ENCODE measurements around the gene ATMIN.

Gene ATMIN

GRCh38 chr16:81005610-81006161, 30.0 kb upstream of the ATMIN start:
- no peak for DNase-seq (ENCODE audit: low read depth)

GRCh38 chr16:81006211-81006812, 29.3 kb upstream of the ATMIN start:
- peak; percentile 48 for DNase-seq (ENCODE audit: low read depth)

- peak; percentile 96 for DNase-seq (ENCODE audit: low read depth)
These were observed 28.6 kb upstream of the ATMIN start, which contains the start of the genes CENPN and CMC2 for GRCh38 chr16:81006813-81007695. Gene CENPN (plus strand): TSS chr16:81007214. CDS start chr16:81011940, 4,726 bp downstream. Gene CMC2 (minus strand): TSS chr16:81006885. CDS start chr16:80997394, 9,491 bp downstream.

- DNase-seq (ENCODE audit: low read depth) = no peak
These were observed 27.2 kb upstream of the ATMIN start for GRCh38 chr16:81008505-81008789.

DNA sequence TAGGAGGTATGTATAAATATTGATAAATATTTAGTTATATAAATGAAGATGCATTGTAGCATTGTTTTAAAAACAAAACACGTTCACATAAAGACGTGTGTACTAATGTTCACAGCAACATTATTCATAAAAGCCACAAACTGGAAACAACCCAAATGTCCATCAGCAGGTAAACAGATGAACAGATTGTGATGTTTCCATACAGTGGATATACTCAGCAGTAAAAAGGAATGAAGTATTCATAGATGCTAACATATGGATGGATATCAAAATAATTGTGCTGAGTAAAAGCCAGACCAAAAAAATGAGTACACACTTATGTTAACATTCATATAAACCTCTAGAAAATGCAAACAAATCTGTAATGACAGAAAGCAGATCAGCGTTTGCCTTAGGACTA, 22.7 kb upstream of the ATMIN start:
- DNase-seq (ENCODE audit: low read depth) = no peak

DNA sequence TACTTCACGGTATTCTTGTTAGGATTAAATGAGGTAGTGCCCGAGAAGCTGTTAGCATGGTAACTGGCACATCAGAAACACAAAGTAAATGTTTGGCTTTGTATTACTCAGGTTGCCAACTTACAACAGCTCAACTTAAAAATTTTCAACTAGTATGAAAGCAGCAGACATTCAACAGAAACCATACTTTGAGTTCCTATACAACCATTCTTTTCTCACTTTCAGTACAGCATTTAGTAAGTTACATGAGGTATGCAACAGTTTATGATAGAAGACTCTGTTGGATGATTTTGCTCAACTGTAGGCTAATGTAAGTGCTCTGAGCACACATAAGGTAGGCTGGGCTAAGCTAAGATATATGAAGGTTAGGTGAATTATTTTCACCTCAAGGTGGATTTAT, 21.0 kb upstream of the ATMIN start:
- no peak for DNase-seq (ENCODE audit: low read depth)

- DNase-seq (ENCODE audit: low read depth) = no peak
These were observed 17.1 kb upstream of the ATMIN start for GRCh38 chr16:81018496-81018895.

- no peak for DNase-seq (ENCODE audit: low read depth)
These were observed 9.2 kb upstream of the ATMIN start for GRCh38 chr16:81026429-81026828.

DNA sequence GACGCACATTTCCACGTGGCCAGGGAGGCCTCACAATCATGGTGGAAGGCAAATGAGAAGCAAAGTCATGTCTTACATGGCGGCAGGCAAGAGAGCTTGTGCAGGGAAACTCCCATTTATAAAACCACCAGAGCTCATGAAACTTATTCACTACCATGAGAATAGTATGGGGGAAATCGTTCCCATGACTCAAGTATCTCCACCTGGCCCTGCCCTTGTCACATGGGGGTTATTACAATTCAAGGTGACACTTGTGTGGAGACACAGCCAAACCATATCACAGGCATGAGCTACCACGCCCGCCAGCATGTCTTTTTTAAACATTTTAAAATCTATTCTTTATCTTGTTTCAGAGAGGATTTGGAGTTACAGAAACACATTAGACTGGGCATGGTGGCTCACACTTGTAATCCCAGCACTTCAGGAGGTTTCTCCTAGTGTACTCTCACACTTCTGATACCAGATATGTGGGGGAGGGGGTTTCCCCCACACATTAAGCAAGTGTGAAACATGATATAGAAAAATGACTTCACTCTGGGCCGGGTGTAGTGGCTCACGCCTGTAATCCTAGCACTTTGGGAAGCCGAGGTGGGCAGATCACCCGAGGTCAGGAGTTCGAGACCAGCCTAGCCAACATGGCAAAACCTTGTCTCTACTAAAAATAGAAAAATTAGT, 5.6 kb upstream of the ATMIN start:
- DNase-seq (ENCODE audit: low read depth) = no peak

- no peak for DNase-seq (ENCODE audit: low read depth)
These were observed 521 bp downstream of the ATMIN start for GRCh38 chr16:81035975-81036750.

- DNase-seq (ENCODE audit: low read depth) = no peak
These were observed 1.2 kb downstream of the ATMIN start for GRCh38 chr16:81036751-81037350.

DNA sequence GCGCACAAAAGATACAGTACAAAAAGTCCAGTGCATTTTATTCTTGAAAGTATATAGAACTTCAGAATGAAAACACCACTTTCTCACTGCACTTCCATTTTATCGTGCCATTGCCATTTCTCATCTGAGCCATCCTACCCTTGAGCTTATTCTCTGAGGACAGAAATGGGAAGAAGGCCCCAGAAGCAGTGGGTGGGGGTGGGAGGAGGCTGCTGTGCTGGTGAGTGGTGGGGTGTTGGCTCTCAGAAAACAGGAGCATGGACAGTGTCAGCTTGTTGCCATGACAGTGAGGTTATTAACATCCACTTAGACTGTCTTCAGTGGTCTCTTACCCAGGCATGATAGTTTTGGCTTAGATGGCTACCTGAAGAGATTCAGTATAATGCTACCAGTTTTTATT, 4.5 kb downstream of the ATMIN start:
- DNase-seq (ENCODE audit: low read depth) = no peak

GRCh38 chr16:81040842-81041241, 5.2 kb downstream of the ATMIN start:
- no peak for DNase-seq (ENCODE audit: low read depth)

GRCh38 chr16:81041696-81042095, 6.1 kb downstream of the ATMIN start:
- DNase-seq (ENCODE audit: low read depth) = no peak

DNA sequence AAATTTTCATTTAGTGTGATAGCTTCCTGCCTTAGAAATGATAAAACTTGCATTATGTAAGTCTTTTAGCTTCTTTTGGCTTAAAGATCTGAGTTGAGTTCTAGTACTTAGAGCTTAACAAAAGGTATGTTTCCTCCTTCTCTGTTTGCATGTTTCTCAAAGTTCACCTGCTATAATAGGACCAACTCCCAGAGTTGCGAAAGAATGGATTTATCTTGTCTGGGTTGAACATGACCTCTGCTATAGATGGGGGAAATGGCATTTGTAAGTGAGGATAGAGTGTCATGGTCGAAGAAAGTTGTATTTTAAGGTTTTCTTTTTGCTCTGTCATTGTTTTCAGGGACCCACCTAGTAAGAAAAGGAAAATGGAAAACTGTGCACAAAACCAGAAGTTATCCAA, 7.2 kb downstream of the ATMIN start:
- DNase-seq (ENCODE audit: low read depth) = no peak

DNA sequence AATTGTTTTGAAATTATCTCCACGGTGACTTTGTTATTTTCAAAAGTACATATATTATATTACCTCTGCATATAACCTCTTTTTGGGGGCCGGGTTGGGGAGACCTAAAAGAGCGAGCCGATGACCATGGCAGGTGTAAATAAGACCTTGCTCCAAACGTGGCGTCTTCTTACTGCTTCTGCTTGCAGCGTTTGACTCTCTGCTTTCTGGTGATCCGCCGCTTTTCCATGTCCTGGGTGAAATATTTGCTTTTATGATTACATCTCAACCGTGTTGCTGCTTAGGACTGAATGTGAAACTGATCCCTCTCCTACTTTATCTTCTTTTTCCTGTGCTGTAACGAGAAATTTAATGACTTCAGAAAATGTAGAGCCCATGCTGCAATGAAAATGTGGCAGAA, 18.1 kb downstream of the ATMIN start:
- DNase-seq (ENCODE audit: low read depth) = no peak

DNA sequence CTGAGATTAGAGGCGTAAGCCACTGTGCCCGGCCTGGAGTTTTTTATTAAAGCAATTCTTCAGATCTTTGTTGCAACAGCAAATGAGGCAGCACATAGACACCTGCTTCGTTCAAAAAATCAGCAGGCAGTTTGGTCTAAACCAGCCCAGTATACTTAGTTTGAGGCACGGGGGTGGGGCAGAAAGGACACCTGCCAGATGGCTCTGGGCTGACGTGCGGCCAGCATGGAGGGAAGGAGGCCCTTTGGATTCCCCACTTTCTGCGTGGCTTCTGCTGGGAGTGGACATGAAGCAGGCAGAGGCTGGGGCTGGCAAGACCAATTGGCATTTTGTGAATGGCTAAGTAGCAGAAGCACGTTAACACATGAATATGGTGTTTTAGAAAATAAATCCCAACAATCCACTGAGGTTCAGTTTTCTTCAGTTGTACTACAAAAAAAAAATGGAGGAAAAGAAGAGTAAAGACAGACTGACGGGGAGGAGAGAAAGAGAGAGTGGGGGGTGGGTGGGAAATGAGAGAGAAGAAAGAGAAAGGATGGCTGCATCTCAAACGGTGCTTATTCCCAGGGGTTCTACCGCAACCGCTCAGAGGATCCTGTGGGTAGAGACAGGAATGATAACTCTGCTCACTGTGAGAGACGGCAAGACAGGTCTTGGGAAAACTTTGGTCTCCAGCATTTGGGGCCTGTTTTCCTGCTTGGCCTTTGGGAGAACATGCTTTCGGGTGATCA, 25.1 kb downstream of the ATMIN start:
- DNase-seq (ENCODE audit: low read depth) = no peak

DNA sequence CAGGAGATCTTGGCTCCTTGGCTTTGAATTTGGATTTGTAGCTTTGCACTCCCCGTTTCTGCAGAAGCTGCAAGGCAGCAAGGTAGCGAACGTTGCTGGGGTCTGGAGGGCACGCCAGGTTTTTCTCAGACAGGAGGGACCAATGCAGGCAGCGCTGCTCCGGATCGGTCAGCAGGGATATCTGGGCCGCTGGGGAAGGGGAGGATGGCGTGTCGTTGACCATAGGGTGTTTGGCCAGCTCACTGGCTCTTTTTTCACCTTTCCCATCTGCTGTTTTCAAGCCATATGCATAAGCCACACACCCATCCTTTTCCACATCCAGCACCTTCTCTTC, 25.6 kb downstream of the ATMIN start:
- no peak for DNase-seq (ENCODE audit: low read depth)

DNA sequence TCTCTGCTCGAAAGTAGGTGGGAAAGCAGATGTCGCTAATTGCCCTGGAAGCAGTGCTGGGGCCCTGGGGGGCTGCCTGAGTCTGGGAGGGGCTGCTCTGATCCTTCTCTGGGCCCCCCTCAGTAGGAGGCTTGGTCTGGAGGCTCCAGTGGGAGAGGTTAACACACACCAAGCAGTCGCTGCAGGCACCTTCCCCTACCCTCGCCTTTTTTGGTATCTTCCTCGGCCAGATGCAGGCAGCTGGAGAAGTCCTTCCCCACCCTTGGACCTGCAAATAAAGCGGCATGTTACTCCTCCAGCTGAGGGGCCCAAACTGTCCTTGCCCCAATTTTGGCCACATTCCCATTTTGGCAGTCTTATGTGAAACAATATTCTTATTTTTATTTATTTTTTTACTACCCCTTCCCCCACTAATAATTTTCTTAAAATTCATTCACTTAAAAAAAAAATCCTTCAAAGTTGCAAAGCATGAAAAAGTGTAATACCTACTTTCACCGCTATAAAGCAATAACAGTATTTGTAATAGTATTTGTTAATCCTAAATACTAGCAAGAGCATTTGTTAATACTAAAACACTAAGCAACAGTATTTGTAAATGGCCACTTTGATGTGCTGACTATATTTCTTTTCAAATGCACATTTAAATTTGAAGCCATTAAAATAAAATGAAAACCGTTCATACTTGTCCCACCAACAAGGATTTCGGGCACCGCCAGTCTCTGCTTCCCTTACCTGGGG, 26.4 kb downstream of the ATMIN start:
- DNase-seq (ENCODE audit: low read depth) = no peak

- no peak for DNase-seq (ENCODE audit: low read depth)
These were observed 31.0 kb downstream of the ATMIN start for GRCh38 chr16:81066681-81067080.

All from T follicular helper cell (primary cell).